Liver (tissue), 3 donors: Measurements from ENCODE around the gene TLR8.

ENCODE experiments used
- CTCF ChIP-seq: fragments of 150-350 bp; IDR thresholded peaks from 2 replicates; pipeline ENCODE4 v1.5.1; 2017; ENCODE audit warnings: improper control_type of control experiment, low read depth, low read length; ENCODE audit not compliant: missing input control
- GABPA ChIP-seq, 2 donors: IDR thresholded peaks in 1 of 2; conservative IDR thresholded peaks in 1 of 2; 2 replicates each; pipeline ENCODE4 v1.6.1; 2016; ENCODE audit warnings: antibody characterized with exemption in 2 of 2, mild to moderate bottlenecking in 1 of 2, moderate library complexity in 1 of 2
- JUND ChIP-seq, 2 donors: IDR thresholded peaks; 2 replicates each; pipeline ENCODE4 v1.6.1; 2016; ENCODE audit warnings: antibody characterized with exemption in 2 of 2
- MAX ChIP-seq: IDR thresholded peaks from 2 replicates; pipeline ENCODE4 v1.6.1; 2016; ENCODE audit warnings: antibody characterized with exemption
- REST ChIP-seq: IDR thresholded peaks from 2 replicates; pipeline ENCODE4 v1.6.1; 2016; ENCODE audit warnings: antibody characterized with exemption, mild to moderate bottlenecking
- TAF1 ChIP-seq: conservative IDR thresholded peaks from 2 replicates; pipeline ENCODE4 v1.6.1; 2016; ENCODE audit warnings: antibody characterized with exemption, mild to moderate bottlenecking
- YY1 ChIP-seq: IDR thresholded peaks from 2 replicates; pipeline ENCODE4 v1.6.1; 2016; ENCODE audit warnings: antibody characterized with exemption, mild to moderate bottlenecking
- donor health status: healthy.
- donor health status: healthy.

GRCh38 chrX:12946838-12947544, 40.6 kb downstream of the TLR8 start:
- TF ChIP-seq CTCF = peak; percentile 99
- TF ChIP-seq TAF1 = no peak
- no peak for TF ChIP-seq MAX
- no peak for TF ChIP-seq REST
- TF ChIP-seq GABPA (IDR thresholded peaks at IDR 0.05 in 1 of 2, conservative IDR thresholded peaks at IDR 0.05 in 1 of 2) = no peak
- TF ChIP-seq YY1 = peak; percentile 12
- no peak for TF ChIP-seq JUND (IDR thresholded peaks at IDR 0.05)
